Measurements from ENCODE around the gene EPG5. TPM values are rescaled to one million over a fixed set of nuclear protein-coding genes. Genes with fewer than 3 reads are reported as not detected.

The EPG5 gene
- polyA plus RNA-seq, 1 experiment: 37.8 TPM

GRCh38 chr18:45863469-45863868 is 103.7 kb downstream of the EPG5 start:
- DNase-seq (ENCODE audit: low read depth): no peak
- H3K27me3 ChIP-seq (ENCODE audit: control insufficient read depth, insufficient read depth, low read length): no peaks in the 10 kb centered on the region
- CTCF ChIA-PET: interaction anchor here (1.2 kb wide), 1 partner anchor 17 kb away, joined by 3 read pairs; no protein-coding TSS in a partner anchor
- POLR2A ChIA-PET: no interaction called here
- H3K36me3 ChIP-seq (ENCODE audit: control insufficient read depth, insufficient read depth, low read length): peaks cover 28% of the 10 kb centered on the region
- no peak for TF ChIP-seq CTCF (IDR thresholded peaks at IDR 0.05; ENCODE audit: insufficient read depth, low read depth, low read length)
- no peak overlapping the region for H3K4me3 ChIP-seq (ENCODE audit: low read depth, low read length)

GRCh38 chr18:45861926-45862325 is 105.2 kb downstream of the EPG5 start:
- no peak overlapping the region for H3K4me3 ChIP-seq (ENCODE audit: low read depth, low read length)
- CTCF ChIA-PET: no interaction called here
- POLR2A ChIA-PET: no interaction called here
- no peaks in the 10 kb centered on the region for H3K27me3 ChIP-seq (ENCODE audit: control insufficient read depth, insufficient read depth, low read length)
- H3K36me3 ChIP-seq (ENCODE audit: control insufficient read depth, insufficient read depth, low read length): peaks cover 30% of the 10 kb centered on the region
- no peak for DNase-seq (ENCODE audit: low read depth)
- no peak for TF ChIP-seq CTCF (IDR thresholded peaks at IDR 0.05; ENCODE audit: insufficient read depth, low read depth, low read length)

- Histone ChIP-seq H3K4me3 (ENCODE audit: low read depth, low read length) (no peak overlapping the region), H3K36me3 (ENCODE audit: control insufficient read depth, insufficient read depth, low read length) (peaks cover 25% of the 10 kb centered on the region), H3K27me3 (ENCODE audit: control insufficient read depth, insufficient read depth, low read length) (no peaks in the 10 kb centered on the region)
- POLR2A ChIA-PET: no interaction called here
- no peak for DNase-seq (ENCODE audit: low read depth)
- TF ChIP-seq CTCF (IDR thresholded peaks at IDR 0.05; ENCODE audit: insufficient read depth, low read depth, low read length): no peak
- CTCF ChIA-PET: interaction anchor here (0.6 to 1.8 kb wide), 3 partner anchors 22 to 196 kb away, joined by 3 to 5 read pairs (median 5); no protein-coding TSS in a partner anchor
These were observed 106.2 kb downstream of the EPG5 start for GRCh38 chr18:45860971-45861370.

- TF ChIP-seq CTCF (IDR thresholded peaks at IDR 0.05; ENCODE audit: insufficient read depth, low read depth, low read length): no peak
- ChIA-PET CTCF (interaction anchor here (0.6 to 1.8 kb wide), 3 partner anchors 21 to 196 kb away, joined by 3 to 5 read pairs (median 5); no protein-coding TSS in a partner anchor), POLR2A (no interaction called here)
- peaks cover 21% of the 10 kb centered on the region for H3K36me3 ChIP-seq (ENCODE audit: control insufficient read depth, insufficient read depth, low read length)
- no peak overlapping the region for H3K4me3 ChIP-seq (ENCODE audit: low read depth, low read length)
- DNase-seq (ENCODE audit: low read depth): no peak
- no peaks in the 10 kb centered on the region for H3K27me3 ChIP-seq (ENCODE audit: control insufficient read depth, insufficient read depth, low read length)
These were observed 106.6 kb downstream of the EPG5 start for GRCh38 chr18:45860492-45860891.

- ChIA-PET CTCF (interaction anchor here (3.1 kb wide), 1 partner anchor 21 kb away, joined by 21 read pairs; no protein-coding TSS in a partner anchor), POLR2A (no interaction called here)
- H3K27me3 ChIP-seq (ENCODE audit: control insufficient read depth, insufficient read depth, low read length): no peaks in the 10 kb centered on the region
- H3K4me3 ChIP-seq (ENCODE audit: low read depth, low read length): no peak overlapping the region
- DNase-seq (ENCODE audit: low read depth): no peak
- TF ChIP-seq CTCF (IDR thresholded peaks at IDR 0.05; ENCODE audit: insufficient read depth, low read depth, low read length): no peak
- peaks cover 18% of the 10 kb centered on the region for H3K36me3 ChIP-seq (ENCODE audit: control insufficient read depth, insufficient read depth, low read length)
These were observed 107.8 kb downstream of the EPG5 start for GRCh38 chr18:45859334-45859733.

Measured in BJ (cell line).